Testis (tissue), 3 donors: ENCODE measurements around the gene OBSCN. TPM values are rescaled to one million over a fixed set of nuclear protein-coding genes. Genes with fewer than 3 reads are reported as not detected.

Experiments
- DNase-seq: peaks from one replicate; pipeline ENCODE4 v3.0.0-alpha.2; 2019
- H3K27ac ChIP-seq, 2 donors: fragments of 200-600 bp; sonication (generic); one replicate each; pipeline ENCODE4 v1.5.1; 2019
- H3K27me3 ChIP-seq: fragments of 200-600 bp; sonication (generic); one replicate; pipeline ENCODE4 v1.5.1; 2019
- H3K36me3 ChIP-seq: fragments of 200-600 bp; sonication (generic); one replicate; pipeline ENCODE4 v1.5.1; 2017; ENCODE audit warnings: low read depth; ENCODE audit errors: missing control alignments
- H3K4me1 ChIP-seq: fragments of 200-600 bp; sonication (generic); one replicate; pipeline ENCODE4 v1.5.1; 2019
- H3K4me3 ChIP-seq, 2 donors: fragments of 200-600 bp; sonication (generic); one replicate each; pipeline ENCODE4 v1.5.1; 2017 to 2019
- H3K9me3 ChIP-seq: fragments of 200-600 bp; sonication (generic); one replicate; pipeline ENCODE4 v1.5.1; 2017
- POLR2A ChIP-seq: fragments of 450-650 bp; IDR thresholded peaks from one replicate; pipeline ENCODE4 v1.6.1; 2017; ENCODE audit warnings: antibody characterized with exemption, mild to moderate bottlenecking, moderate library complexity
- WGBS, 2 donors: methylation state at CpG; one replicate each; pipeline ENCODE4 v1.1.5; 2018; 5-methylcytosine and 5-hydroxymethylcytosine counted together
- intact Hi-C: fragments of 100-400 bp; cut with DNase I; formaldehyde crosslinking; loops from one replicate; pipeline ENCODE4 v1.15.1; 2023; ENCODE audit warnings: low total_unique reads
- polyA plus RNA-seq: library from polyadenylated mRNA; stranded (reverse); fragments of 350-450 nt; fragmentation: Illumina TruSeq; extraction: RNeasy Lipid Tissue Mini Kit (QIAGEN cat#74804); gene quantifications from one replicate; pipeline ENCODE4 v1.2.3, GENCODE V29; 2014; ENCODE audit warnings: low read depth, low replicate concordance; ENCODE audit not compliant: insufficient read depth
- total RNA-seq, 2 donors: library from RNA; depleted of rRNA; stranded (reverse); fragments of >200 nt; gene quantifications; one replicate each; pipeline ENCODE4 v1.2.3, GENCODE V29; 2016
- TF ChIP-seq, protein P1 (sequence below), 3 experiments: fragments of 450-650 bp in 2 of 3; fragments of 200-600 bp in 1 of 3; sonication (generic) in 1 of 3; IDR thresholded peaks; one replicate each; pipeline ENCODE4 v1.5.1; 2016 to 2019; ENCODE audit warnings: antibody characterized with exemption in 3 of 3, mild to moderate bottlenecking in 2 of 3, moderate library complexity in 1 of 3

Gene OBSCN
- total and polyA plus RNA-seq, 3 donors from 2014 or later = 8.3 to 30.0 (median 28.6) TPM

DNA sequence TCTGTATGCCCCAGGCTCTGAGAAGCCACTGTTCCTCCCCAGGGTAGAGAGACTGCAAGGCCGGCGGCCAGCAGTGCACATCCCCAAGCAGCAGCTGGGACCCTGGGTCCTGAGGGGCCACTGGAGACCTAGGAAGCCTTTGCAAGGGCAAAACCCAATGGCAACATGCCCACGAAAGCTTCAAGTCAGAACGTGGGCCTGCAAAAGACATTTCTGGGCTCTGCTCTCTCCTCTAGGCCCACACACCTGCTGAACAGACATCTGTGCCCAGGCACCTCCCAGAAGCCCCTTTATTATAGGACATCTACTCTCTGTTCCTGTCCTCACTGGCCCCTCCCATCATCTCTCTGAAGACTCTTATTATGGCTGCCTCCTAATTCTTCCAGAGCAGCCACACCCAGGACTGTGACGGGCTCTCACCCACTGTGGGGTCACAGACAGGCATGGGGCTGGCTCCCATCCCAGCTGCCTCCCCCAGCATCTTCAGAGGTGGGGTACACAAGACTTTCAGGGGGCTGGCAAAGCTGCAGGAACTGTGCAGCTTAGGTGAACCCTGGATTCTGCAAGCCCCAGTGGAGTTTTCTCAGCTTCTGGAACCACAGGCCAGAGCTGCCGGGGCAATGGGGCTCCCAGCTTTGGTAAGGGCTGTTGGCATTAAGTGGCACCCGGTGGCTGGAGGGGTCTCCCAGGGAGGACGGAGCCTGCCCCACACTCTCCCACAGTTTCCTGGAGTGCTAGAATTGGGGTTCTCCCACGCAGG is 186.1 kb downstream of the OBSCN start:
- 79 to 86% methylated on average over 6 to 9 of the region's 9 CpGs for WGBS, 2 donors
- no peak overlapping the region for H3K27ac ChIP-seq

DNA sequence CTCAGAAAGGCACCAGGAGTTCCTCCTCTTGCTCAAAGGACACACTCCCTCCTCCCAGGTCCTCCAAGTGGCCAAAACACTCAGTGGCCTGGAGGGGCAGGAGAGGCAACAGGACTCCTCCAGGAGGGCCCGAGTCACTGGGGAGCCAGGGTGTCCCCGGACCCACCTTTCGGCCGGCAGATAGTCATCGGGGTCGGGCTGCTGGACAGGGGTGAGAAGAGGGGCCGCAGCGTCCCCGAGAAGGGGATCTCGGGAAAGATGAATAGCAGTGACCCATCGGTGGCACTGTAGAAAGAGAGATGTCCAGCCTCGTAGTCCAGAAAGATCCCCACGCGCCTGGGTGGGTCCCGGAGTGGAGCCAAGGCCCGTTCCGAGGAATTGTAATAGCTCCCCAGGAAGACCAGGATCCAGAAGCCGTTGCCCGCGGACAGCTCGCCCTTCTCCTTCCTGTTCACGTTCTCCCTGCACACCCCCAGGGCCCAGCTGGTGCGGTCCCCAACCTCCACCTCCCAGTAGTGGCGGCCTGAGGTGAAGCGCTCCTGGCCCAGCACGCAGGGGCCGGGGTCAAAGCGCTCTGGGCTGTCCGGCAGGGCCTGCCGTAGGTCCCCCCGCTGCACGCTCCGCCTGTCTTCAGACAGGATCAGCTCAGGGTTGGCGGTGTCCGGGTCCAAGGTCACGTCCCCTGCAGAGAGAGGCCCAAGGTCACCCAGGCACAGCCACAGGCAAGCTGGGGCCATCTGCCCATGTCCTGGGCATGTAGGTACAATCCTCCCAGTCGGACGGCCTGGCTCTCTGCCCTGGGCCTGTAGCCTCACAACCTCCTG is 186.9 kb downstream of the OBSCN start:
- Histone ChIP-seq H3K36me3 (no peaks in the 10 kb centered on the region), H3K9me3 (no peaks in the 10 kb centered on the region), H3K27ac (no peak overlapping the region), H3K4me3 (no peak overlapping the region), H3K27me3 (no peaks in the 10 kb centered on the region), H3K4me1 (no peaks in the 10 kb centered on the region)
- intact Hi-C loops = no loop called here
- TF ChIP-seq, protein P1, sequence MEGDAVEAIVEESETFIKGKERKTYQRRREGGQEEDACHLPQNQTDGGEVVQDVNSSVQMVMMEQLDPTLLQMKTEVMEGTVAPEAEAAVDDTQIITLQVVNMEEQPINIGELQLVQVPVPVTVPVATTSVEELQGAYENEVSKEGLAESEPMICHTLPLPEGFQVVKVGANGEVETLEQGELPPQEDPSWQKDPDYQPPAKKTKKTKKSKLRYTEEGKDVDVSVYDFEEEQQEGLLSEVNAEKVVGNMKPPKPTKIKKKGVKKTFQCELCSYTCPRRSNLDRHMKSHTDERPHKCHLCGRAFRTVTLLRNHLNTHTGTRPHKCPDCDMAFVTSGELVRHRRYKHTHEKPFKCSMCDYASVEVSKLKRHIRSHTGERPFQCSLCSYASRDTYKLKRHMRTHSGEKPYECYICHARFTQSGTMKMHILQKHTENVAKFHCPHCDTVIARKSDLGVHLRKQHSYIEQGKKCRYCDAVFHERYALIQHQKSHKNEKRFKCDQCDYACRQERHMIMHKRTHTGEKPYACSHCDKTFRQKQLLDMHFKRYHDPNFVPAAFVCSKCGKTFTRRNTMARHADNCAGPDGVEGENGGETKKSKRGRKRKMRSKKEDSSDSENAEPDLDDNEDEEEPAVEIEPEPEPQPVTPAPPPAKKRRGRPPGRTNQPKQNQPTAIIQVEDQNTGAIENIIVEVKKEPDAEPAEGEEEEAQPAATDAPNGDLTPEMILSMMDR (IDR thresholded peaks at IDR 0.05) = no peak
- TF ChIP-seq POLR2A = no peak
- WGBS, 2 donors = 90 to 95% methylated on average over 30 to 38 of the region's 38 CpGs
- no peak for DNase-seq

More for the DNA sequence above, 186.1 kb downstream of the OBSCN start:
- H3K9me3 ChIP-seq = no peaks in the 10 kb centered on the region
- TF ChIP-seq POLR2A = no peak
- TF ChIP-seq, protein P1 (IDR thresholded peaks at IDR 0.05) = no peak
- no peak for DNase-seq
- no peaks in the 10 kb centered on the region for H3K4me1 ChIP-seq
- no peaks in the 10 kb centered on the region for H3K27me3 ChIP-seq
- intact Hi-C loops = no loop called here
- H3K4me3 ChIP-seq = no peak overlapping the region
- no peaks in the 10 kb centered on the region for H3K36me3 ChIP-seq

DNA sequence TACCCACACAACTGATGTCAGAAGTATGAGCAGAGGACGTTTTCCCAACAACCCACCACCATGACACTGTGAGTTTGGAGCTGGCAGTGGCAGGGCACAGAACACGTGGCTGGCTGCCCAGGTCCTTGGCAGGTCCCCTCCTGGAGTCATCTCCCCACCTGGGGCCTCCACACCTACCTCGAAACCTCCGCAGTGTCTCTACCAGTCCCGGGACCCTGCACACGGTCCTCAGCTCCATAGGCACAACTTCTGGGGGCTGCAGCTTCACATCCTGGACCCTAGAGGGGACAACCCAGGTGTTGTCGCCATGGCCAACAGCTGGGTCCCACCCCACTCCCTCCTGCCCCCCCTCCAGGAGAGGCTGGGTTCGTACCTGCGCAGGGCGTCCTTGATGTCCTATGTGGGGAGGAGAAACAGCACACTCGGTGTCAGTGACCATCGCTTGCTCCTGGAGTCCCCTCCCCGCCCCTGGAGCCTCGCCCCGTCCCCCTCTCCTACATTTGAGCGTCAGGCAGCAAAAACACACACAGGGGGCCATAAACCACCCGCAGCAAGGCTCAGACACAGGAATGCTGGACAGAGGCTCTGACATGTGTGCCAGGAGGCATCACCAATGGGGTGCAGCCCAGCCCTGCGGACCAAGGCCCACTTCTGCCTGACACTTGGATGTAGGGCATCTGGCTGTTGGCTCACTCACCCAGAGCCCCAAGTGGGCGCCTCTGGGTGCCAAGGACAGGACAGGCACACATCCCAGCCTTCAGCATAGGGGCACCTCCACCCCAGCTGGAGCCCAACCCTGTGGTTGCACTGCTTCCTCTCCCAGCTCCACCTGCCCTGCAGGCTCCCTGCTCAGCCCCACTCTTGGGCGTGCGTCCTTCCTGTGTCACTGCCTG is 189.2 kb downstream of the OBSCN start:
- intact Hi-C loops = no loop called here
- TF ChIP-seq POLR2A = no peak
- TF ChIP-seq, protein P1 (IDR thresholded peaks at IDR 0.05) = no peak
- DNase-seq = no peak
- Histone ChIP-seq H3K27ac (no peak overlapping the region), H3K36me3 (no peaks in the 10 kb centered on the region), H3K4me3 (no peak overlapping the region), H3K4me1 (no peaks in the 10 kb centered on the region), H3K9me3 (no peaks in the 10 kb centered on the region), H3K27me3 (no peaks in the 10 kb centered on the region)
- 93 to 97% methylated on average over 15 to 20 of the region's 21 CpGs for WGBS, 2 donors

DNA sequence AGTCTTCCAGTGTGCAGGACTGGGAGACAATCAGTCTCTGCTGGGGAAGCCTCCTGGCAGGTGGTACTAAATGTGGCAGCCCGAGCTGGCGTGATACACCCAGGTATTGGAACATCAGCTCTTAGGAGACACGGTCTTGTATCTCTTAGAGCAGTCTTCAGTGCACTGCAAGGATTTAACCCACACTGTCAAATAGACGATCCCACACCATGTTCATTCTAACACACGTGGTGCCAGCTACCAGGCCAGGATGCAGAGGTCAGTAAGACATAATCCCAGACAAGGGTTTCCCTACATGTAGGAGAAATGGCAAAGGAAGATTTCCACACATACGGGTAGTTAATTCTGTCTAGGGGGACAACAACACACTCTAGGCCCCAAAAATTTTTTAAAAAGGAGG is 190.1 kb downstream of the OBSCN start:
- no peaks in the 10 kb centered on the region for H3K27me3 ChIP-seq
- no peaks in the 10 kb centered on the region for H3K9me3 ChIP-seq
- TF ChIP-seq POLR2A = no peak
- TF ChIP-seq, protein P1 (IDR thresholded peaks at IDR 0.05) = no peak
- intact Hi-C loops = no loop called here
- no peak for DNase-seq
- 89 to 90% methylated on average over 6 of the region's 6 CpGs for WGBS, 2 donors
- no peak overlapping the region for H3K27ac ChIP-seq
- no peak overlapping the region for H3K4me3 ChIP-seq
- H3K36me3 ChIP-seq = no peaks in the 10 kb centered on the region
- H3K4me1 ChIP-seq = no peaks in the 10 kb centered on the region
